IPS-NIHi7 (cell line): ENCODE data around the gene DES.

Experiments
- DNase-seq: peaks from one replicate; pipeline ENCODE4 v3.0.0; 2012; ENCODE audit warnings: mixed read lengths; ENCODE audit errors: extremely low spot score

The DES gene

GRCh38 chr2:219438453-219438852, 20.3 kb downstream of the DES start:
- no peak for DNase-seq

- DNase-seq: no peak
Observed at GRCh38 chr2:219439506-219439905, 21.3 kb downstream of the DES start.

DNA sequence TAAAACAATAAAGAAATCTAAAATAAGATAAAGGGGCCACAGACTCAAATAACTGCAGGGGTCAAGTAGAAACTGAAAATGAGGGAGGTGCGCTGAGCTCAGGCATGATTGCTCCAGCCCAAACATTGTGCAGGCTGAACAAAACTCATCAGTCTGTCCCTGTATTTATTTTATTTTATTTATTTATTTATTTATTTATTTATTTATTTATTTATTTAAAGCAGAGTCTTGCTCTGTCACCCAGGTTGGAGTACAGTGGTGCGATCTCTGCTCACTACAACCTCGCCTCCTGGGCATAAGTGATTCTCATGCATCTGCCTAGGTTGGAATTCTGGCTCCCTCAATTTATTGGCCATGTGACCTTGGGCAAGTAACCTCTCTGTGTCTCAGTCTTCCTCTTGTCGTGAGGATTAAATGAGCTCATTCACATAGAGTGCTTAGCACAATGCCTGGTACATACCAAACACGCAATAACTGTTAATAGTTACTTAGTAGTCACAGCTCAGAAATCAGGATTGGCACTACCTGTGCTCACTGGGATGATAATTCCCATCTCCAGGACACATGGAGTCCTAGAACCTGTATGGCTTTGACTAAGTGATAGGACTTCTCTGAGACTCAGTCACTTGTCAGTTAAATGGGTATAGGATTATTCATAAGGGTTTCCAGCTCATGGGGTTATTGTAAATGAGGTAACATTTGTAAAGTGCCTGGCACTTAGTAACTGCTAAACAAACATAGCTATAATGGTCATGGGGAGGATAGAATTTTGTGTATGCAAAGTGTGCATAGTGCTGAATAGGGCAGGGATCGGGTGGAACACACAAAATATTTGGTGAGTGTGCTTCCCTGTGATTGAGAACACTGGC, 22.4 kb downstream of the DES start:
- DNase-seq: no peak

GRCh38 chr2:219441451-219442255, 23.5 kb downstream of the DES start:
- DNase-seq: peak; percentile 92

- peak; percentile 42 for DNase-seq
Observed at GRCh38 chr2:219442256-219443015, 24.3 kb downstream of the DES start.

GRCh38 chr2:219443016-219443696, 25.0 kb downstream of the DES start:
- no peak for DNase-seq

DNA sequence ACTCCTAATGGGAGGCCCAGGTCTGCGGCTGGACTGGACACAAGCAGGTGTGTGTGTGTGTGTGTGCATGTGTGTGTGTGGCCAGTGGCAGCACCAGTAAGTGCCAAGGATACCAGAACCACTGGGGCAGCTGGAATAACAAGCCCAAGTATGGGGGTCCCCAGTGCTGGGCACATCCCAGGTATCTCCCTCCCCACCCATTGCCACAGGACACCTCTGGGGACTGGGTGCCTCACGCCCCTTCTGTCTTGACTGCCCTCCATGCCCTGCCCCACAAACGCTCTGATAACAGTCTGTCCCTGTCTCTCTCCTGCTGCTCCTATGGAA, 25.5 kb downstream of the DES start:
- DNase-seq: no peak

- DNase-seq: no peak
Observed at GRCh38 chr2:219444566-219445091, 26.5 kb downstream of the DES start.

DNA sequence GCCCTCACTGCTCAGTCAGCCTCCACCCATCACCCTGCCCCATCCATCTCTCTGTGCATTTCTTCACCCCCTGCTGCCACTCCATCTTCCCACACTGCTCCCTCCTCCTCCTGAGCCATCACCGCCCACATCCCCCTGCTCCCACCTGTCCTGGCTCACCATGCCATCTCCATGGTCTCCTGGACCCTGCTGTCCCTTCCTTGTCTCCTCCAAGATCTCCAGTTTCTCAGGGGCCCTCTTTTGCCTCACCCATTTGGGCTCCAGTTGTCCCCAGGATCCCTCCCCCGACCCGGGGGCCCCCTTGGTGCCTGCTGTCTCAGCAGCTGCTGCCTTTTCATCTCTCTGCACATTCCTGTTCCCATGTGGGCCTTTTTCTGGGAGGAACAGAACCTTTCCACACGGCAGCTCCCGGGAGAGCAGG, 27.1 kb downstream of the DES start:
- DNase-seq: no peak

GRCh38 chr2:219446101-219446504, 27.9 kb downstream of the DES start:
- DNase-seq: peak; percentile 61

GRCh38 chr2:219446689-219447088, 28.5 kb downstream of the DES start:
- no peak for DNase-seq

DNA sequence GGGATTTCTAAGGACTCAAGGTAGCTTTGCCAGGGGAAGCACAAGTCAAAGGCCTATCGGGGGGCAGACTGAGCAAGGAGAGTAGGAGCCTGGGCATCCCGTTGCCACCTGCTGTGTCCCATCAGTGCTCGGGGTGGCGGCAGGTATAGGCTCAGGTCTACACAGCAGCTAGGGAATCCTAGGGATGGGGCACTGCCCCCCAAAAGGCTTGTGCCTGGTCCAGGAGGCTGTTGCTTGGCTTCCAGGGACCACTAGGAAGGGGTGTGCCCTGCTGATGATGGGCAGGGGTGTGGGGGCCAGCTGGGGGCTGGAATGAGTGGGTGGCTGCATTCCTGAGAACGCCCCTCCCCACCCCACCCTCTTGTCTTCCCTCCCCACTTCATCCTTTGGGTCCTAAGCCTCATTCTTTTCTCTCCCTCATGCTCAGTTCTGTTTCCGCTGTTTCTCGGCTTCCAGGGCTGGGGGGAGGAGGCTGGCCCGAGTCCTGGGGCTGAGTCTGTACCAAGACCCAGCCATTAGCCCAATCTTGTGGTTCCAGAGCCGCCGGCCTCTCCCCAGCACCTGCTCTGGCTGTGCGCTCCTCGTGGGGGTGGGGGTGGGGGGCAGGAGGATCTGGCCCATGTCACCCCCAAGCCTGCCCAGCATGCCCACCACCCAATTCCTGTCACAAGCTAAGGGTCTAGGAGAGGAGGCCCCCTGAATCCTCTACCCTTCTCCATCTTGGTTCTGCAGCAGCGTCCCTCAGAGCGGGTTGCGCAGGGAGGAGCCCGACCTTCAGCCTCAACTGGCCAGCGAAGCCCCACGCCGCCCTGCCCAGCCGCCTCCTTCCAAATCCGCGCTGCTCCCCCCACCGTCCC, 29.3 kb downstream of the DES start:
- no peak for DNase-seq

- peak; percentile 34 for DNase-seq
Observed at GRCh38 chr2:219448099-219448775, 30.1 kb downstream of the DES start.

DNA sequence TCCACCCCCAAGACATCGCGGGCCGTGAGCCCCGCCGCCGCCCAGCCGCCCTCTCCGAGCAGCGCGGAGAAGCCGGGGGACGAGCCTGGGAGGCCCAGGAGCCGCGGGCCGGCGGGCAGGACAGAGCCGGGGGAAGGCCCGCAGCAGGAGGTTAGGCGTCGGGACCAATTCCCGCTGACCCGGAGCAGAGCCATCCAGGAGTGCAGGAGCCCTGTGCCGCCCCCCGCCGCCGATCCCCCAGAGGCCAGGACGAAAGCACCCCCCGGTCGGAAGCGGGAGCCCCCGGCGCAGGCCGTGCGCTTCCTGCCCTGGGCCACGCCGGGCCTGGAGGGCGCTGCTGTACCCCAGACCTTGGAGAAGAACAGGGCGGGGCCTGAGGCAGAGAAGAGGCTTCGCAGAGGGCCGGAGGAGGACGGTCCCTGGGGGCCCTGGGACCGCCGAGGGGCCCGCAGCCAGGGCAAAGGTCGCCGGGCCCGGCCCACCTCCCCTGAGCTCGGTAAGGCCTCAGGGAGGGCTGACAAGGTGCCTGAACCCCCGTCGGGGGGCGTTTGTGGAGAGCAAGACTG, 30.7 kb downstream of the DES start:
- peak; percentile 78 for DNase-seq

GRCh38 chr2:219449609-219450008, 31.4 kb downstream of the DES start:
- DNase-seq: no peak

- DNase-seq: no peak
Observed at GRCh38 chr2:219451661-219452360, 33.6 kb downstream of the DES start.

DNA sequence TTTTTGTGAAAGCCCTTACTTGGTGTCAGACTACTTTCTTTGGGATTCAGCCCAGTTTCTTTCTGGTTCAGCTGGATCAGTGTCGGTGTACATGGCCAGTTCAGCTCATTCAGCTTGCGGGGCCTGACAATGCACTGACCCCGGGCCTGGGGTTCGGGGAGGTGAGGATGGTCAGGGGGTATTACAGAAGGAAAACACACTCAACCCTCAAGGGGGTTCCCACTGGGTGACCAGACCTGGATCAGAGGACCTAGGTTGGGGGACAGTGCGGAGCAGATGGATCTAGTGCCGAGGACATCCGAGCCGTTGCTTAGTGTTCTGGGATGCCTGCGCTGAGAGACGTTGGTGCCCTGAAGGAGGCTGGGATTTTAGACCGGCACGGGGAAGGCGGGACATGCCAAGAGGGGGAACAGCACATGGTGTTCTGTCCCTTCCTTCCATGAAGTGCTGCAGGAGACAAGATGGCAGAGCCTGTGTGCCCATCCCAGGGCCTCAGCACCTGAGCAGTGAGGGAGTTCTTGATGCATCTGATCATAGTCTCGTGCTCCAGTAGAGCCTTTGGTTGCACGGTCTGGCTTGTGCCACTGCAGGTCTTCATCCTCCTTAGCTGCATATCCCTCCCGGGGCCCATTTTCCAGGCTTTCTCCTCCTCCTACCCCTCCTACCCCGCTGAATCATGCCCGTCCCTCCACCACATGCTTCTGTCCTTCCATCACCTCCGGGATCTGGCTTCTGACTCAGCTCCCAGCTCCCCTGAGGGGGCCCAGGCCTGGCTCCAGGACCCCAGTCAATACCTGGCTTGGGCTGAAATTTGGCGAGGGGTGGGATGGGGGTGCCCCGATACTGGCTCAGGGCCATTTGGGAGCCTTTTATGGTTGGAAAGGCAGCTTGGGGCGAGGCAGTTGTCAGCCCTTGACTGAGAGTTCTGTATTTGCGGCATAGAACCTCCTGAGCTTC, 34.5 kb downstream of the DES start:
- peak; percentile 54 for DNase-seq
